Panc1 (cell line): ENCODE measurements around the gene MLH3. TPM values are rescaled to one million over a fixed set of nuclear protein-coding genes. Genes with fewer than 3 reads are reported as not detected.

Experiments used
- ATAC-seq: fragments of 200-7000 bp; cut with Tn5 transposase; 2 replicates; pipeline ENCODE4 v1.9.1; 2020; ENCODE audit warnings: mild to moderate bottlenecking, moderate library complexity
- BruUV-seq: library from RNA; stranded (reverse); fragments of 400-500 nt; replicated peaks from 2 replicates; lab custom pipeline; 2021; lab: Mats Ljungman, UMichigan
- CTCF ChIA-PET: fragments of 300-600 bp; sonication (Branson Sonifier 250); formaldehyde crosslinking; loops from one replicate; lab custom pipeline; 2022; ENCODE audit warnings: antibody characterized with exemption; lab: Charles Lee
- POLR2A ChIA-PET: fragments of 300-600 bp; sonication (Branson Sonifier 250); formaldehyde crosslinking; loops from one replicate; lab custom pipeline; 2022; ENCODE audit warnings: antibody characterized with exemption; lab: Charles Lee
- DNase-seq: peaks from one replicate; pipeline ENCODE4 v3.0.0-alpha.2; 2010; ENCODE audit warnings: low read depth, low spot score
- H3K27ac ChIP-seq: 2 replicates; pipeline ENCODE4 v1.5.1; 2011; ENCODE audit warnings: mild to moderate bottlenecking, low read length, inconsistent platforms
- H3K27me3 ChIP-seq: fragments of 200-500 bp; sonication (Bioruptor generic); 2 replicates; pipeline ENCODE4 v1.6.0; 2014; ENCODE audit warnings: low read length, inconsistent platforms; ENCODE audit not compliant: control insufficient read depth, insufficient read depth
- H3K36me3 ChIP-seq: fragments of 200-500 bp; sonication (Bioruptor generic); 2 replicates; pipeline ENCODE4 v1.5.1; 2014; ENCODE audit warnings: inconsistent platforms, mild to moderate bottlenecking, low read length, moderate library complexity; ENCODE audit not compliant: control insufficient read depth, insufficient read depth
- H3K4me1 ChIP-seq: 2 replicates; pipeline ENCODE4 v1.5.1; 2011; ENCODE audit warnings: inconsistent platforms, mild to moderate bottlenecking, low read length, moderate library complexity; ENCODE audit not compliant: control insufficient read depth, insufficient read depth
- H3K4me3 ChIP-seq, 2 experiments: 2 replicates each; pipeline ENCODE4 v1.5.1; 2011 to 2012; ENCODE audit warnings: low read depth in 2 of 2, low read length in 2 of 2, mild to moderate bottlenecking in 2 of 2, inconsistent platforms in 1 of 2, moderate library complexity in 1 of 2
- H3K9me3 ChIP-seq: fragments of 200-500 bp; sonication (Bioruptor generic); 2 replicates; pipeline ENCODE4 v1.5.1; 2014; ENCODE audit warnings: low read depth, mild to moderate bottlenecking, inconsistent platforms, low read length, moderate library complexity; ENCODE audit not compliant: control insufficient read depth, insufficient read depth
- CTCF ChIP-seq: fragments of 450-650 bp; IDR thresholded peaks from 2 replicates; pipeline ENCODE4 v1.5.1; 2017; ENCODE audit warnings: mild to moderate bottlenecking
- POLR2AphosphoS5 ChIP-seq: IDR thresholded peaks from 2 replicates; pipeline ENCODE4 v1.6.1; 2012; ENCODE audit warnings: mild to moderate bottlenecking, low read depth, low read length, moderate library complexity
- REST ChIP-seq, 2 experiments: IDR thresholded peaks; 2 replicates each; pipeline ENCODE4 v1.6.1; 2011 to 2012; ENCODE audit warnings: low read depth in 2 of 2, control low read depth in 1 of 2, low read length in 1 of 2, mild to moderate bottlenecking in 1 of 2, moderate library complexity in 1 of 2; ENCODE audit not compliant: insufficient read depth in 1 of 2
- SIN3A ChIP-seq: IDR thresholded peaks from 2 replicates; pipeline ENCODE4 v1.6.1; 2012; ENCODE audit warnings: low read depth, mild to moderate bottlenecking, low read length, moderate library complexity, borderline replicate concordance; ENCODE audit not compliant: insufficient read depth
- TCF7L2 ChIP-seq: IDR thresholded peaks from 2 replicates; pipeline ENCODE4 v1.6.1; 2011; ENCODE audit warnings: mild to moderate bottlenecking, low read depth, low read length, inconsistent platforms
- in situ Hi-C: cut with HindIII; loops from 2 replicates; pipeline ENCODE4 v1.10.0; 2016; ENCODE audit warnings: low sequenced_read_pairs, low pct_unique_long_range_greater_than_20kb
- intact Hi-C: fragments of 100-400 bp; cut with micrococcal nuclease; formaldehyde crosslinking; loops from one replicate; pipeline ENCODE4 v1.10.0; 2022; ENCODE audit not compliant: unreplicated experiment
- total RNA-seq: library from RNA; stranded (reverse); gene quantifications from one replicate; pipeline ENCODE4 v1.2.1, GENCODE V29; 2021; ENCODE audit not compliant: unreplicated experiment

Gene MLH3
- total RNA-seq, 1 experiment from 2014 or later: 17.0 TPM

DNA sequence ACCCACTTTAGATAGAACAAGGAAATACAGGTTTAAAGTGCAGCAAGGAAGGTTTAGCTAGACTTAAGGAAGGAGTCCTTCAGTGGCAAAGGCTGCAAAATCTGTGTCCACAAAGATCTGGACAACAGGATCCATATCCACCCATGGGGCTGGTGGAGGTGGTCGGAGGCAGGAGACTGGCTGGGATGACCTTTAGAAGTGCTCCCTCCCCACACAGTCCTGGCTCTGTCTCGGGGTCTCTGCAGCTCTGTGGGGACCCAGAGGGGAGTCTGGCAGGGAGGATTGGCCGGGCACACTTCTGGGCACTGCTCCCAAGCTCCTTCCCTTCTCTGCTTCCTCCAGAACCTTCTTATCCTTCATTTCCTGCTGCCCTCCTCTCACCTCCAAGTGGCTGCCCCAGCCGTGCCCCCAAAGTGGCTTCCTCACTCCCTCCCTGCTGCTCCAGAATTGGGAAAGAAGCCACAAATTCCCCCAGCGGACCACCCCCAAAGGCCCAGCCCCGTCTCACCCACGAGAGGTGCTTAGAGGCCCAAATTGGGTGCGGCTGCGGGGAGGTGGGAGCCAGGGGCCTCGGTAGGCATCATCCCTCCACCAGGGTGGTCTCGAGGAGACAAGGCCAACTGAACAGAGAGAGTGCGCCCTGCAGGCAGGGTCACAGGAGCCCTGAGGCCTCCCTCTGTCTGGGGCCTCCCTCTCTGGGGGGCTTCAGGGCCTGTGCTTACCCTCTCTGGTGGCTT is 73.9 kb downstream of the MLH3 start:
- ChIA-PET POLR2A (no interaction called here), CTCF (no interaction called here)
- intact Hi-C loops: no loop called here
- Histone ChIP-seq H3K36me3 (no peaks in the 10 kb centered on the region), H3K4me3 (no peak overlapping the region), H3K27me3 (no peaks in the 10 kb centered on the region), H3K27ac (no peak overlapping the region), H3K9me3 (no peaks in the 10 kb centered on the region), H3K4me1 (peaks cover 10% of the 10 kb centered on the region)
- BruUV-seq: no TSS peak
- TF ChIP-seq TCF7L2: no peak
- no peak for TF ChIP-seq POLR2AphosphoS5
- no peak for TF ChIP-seq CTCF
- no peak for TF ChIP-seq SIN3A
- TF ChIP-seq REST (IDR thresholded peaks at IDR 0.05; ENCODE audit: insufficient read depth in 1 of 2, low read depth in 2 of 2, low read length in 1 of 2): no peak
- ATAC-seq (no peak), DNase-seq (no peak)
- in situ Hi-C loops: no loop called here

GRCh38 chr14:74976264-74977113 is 74.8 kb downstream of the MLH3 start:
- no peak overlapping the region for H3K4me3 ChIP-seq
- no peak overlapping the region for H3K27ac ChIP-seq
- BruUV-seq: no TSS peak
- peaks cover 10% of the 10 kb centered on the region for H3K4me1 ChIP-seq
- TF ChIP-seq REST (IDR thresholded peaks at IDR 0.05; ENCODE audit: insufficient read depth in 1 of 2, low read depth in 2 of 2, low read length in 1 of 2): no peak
- TF ChIP-seq CTCF: no peak
- no peak for TF ChIP-seq SIN3A
- TF ChIP-seq TCF7L2: no peak
- TF ChIP-seq POLR2AphosphoS5: no peak
- in situ Hi-C loops (no loop called here), intact Hi-C loops (no loop called here)
- ChIA-PET CTCF (no interaction called here), POLR2A (no interaction called here)
- no peaks in the 10 kb centered on the region for H3K9me3 ChIP-seq
- H3K36me3 ChIP-seq: no peaks in the 10 kb centered on the region
- no peak for DNase-seq
- no peak for ATAC-seq
- H3K27me3 ChIP-seq: no peaks in the 10 kb centered on the region
